ENCODE data around the gene CEMIP.

DNA sequence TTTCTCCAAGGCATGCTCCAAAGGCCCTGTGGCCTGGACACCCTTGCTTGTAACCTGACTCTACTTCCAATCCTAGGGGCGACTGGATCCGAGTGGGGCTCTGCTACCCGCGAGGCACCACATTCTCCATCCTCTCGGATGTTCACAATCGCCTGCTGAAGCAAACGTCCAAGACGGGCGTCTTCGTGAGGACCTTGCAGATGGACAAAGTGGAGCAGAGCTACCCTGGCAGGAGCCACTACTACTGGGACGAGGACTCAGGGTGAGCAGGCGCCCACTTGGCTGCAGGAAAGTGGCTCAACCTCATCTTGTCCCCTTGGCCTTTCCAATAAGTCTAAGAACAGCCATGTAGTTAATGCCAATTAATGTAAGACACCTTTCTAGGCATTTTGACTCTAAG is 158.5 kb downstream of the CEMIP start:
- TF ChIP-seq EP300 (IDR thresholded peaks at IDR 0.05) (no peak), POLR2A (IDR thresholded peaks at IDR 0.05; ENCODE audit: low read depth) (no peak)
